Measurements from ENCODE around the gene GCG. TPM values are rescaled to one million over a fixed set of nuclear protein-coding genes. Genes with fewer than 3 reads are reported as not detected.

Gene GCG
- not detected for total RNA-seq

- Histone ChIP-seq H3K27me3 (peaks cover 0 to 3% (median 0%) of the 10 kb centered on the region in 4 donors), H3K4me3 (no peak within 1 kb of the TSS), H3K27ac (no peak within 1 kb of the TSS), H3K36me3 (no peaks in the 10 kb centered on the region), H3K9me3 (no peaks in the 10 kb centered on the region), H3K4me1 (no peaks in the 10 kb centered on the region)
- TF ChIP-seq POLR2A (IDR thresholded peaks at IDR 0.05) (no peak), CTCF (IDR thresholded peaks at IDR 0.05) (no peak)
- WGBS, 2 donors = 75 to 81% methylated on average over 3 of the region's 3 CpGs
- DNase-seq = no peak
- intact Hi-C loops (cut with DNase I) = no loop called here
These were observed at the start of gene GCG for GRCh38 chr2:162152147-162152546. Gene GCG (minus strand): TSS chr2:162152247. CDS start chr2:162149178, 3,069 bp downstream.

GRCh38 chr2:162200636-162201035 lies 48.6 kb upstream of the GCG start:
- intact Hi-C loops (cut with DNase I) = no loop called here
- DNase-seq = no peak
- Histone ChIP-seq H3K36me3 (no peaks in the 10 kb centered on the region), H3K4me1 (no peaks in the 10 kb centered on the region), H3K9me3 (no peaks in the 10 kb centered on the region), H3K4me3 (no peak overlapping the region), H3K27me3 (no peaks in the 10 kb centered on the region), H3K27ac (no peak overlapping the region)
- WGBS, 2 donors = 48 to 73% methylated on average over 1 of the region's 1 CpG
- TF ChIP-seq CTCF (IDR thresholded peaks at IDR 0.05) = no peak
- TF ChIP-seq POLR2A (IDR thresholded peaks at IDR 0.05) = no peak

GRCh38 chr2:162199913-162200312 lies 47.9 kb upstream of the GCG start:
- H3K27me3 ChIP-seq = no peaks in the 10 kb centered on the region
- intact Hi-C loops (cut with DNase I) = no loop called here
- no peak overlapping the region for H3K4me3 ChIP-seq
- H3K36me3 ChIP-seq = no peaks in the 10 kb centered on the region
- no peak for DNase-seq
- no peaks in the 10 kb centered on the region for H3K9me3 ChIP-seq
- no peaks in the 10 kb centered on the region for H3K4me1 ChIP-seq
- no peak overlapping the region for H3K27ac ChIP-seq
- TF ChIP-seq CTCF (IDR thresholded peaks at IDR 0.05) = no peak
- no peak for TF ChIP-seq POLR2A (IDR thresholded peaks at IDR 0.05)
- WGBS, 2 donors = 50 to 53% methylated on average over 1 of the region's 1 CpG

- TF ChIP-seq CTCF (IDR thresholded peaks at IDR 0.05) (no peak), POLR2A (IDR thresholded peaks at IDR 0.05) (no peak)
- H3K27ac ChIP-seq = no peak overlapping the region
- no peaks in the 10 kb centered on the region for H3K9me3 ChIP-seq
- no peaks in the 10 kb centered on the region for H3K4me1 ChIP-seq
- intact Hi-C loops (cut with DNase I) = no loop called here
- DNase-seq = no peak
- H3K36me3 ChIP-seq = no peaks in the 10 kb centered on the region
- no peak overlapping the region for H3K4me3 ChIP-seq
- 81 to 87% methylated on average over 6 to 9 of the region's 9 CpGs for WGBS, 2 donors
- H3K27me3 ChIP-seq = no peaks in the 10 kb centered on the region
These were observed 46.2 kb upstream of the GCG start for GRCh38 chr2:162198239-162198638.

- Histone ChIP-seq H3K9me3 (no peaks in the 10 kb centered on the region), H3K27ac (no peak overlapping the region), H3K36me3 (no peaks in the 10 kb centered on the region), H3K4me3 (no peak overlapping the region), H3K27me3 (no peaks in the 10 kb centered on the region), H3K4me1 (no peaks in the 10 kb centered on the region)
- 74 to 96% methylated on average over 2 of the region's 2 CpGs for WGBS, 2 donors
- no peak for DNase-seq
- intact Hi-C loops (cut with DNase I) = no loop called here
- TF ChIP-seq CTCF (IDR thresholded peaks at IDR 0.05) (no peak), POLR2A (IDR thresholded peaks at IDR 0.05) (no peak)
These were observed 45.2 kb upstream of the GCG start for GRCh38 chr2:162197069-162197825.
